ENCODE measurements around the gene DBN1. TPM values are rescaled to one million over a fixed set of nuclear protein-coding genes. Genes with fewer than 3 reads are reported as not detected.

Gene DBN1
- polyA plus RNA-seq, 1 of the 3 experiments (the other 2 are of a cell fraction): 244 TPM

DNA sequence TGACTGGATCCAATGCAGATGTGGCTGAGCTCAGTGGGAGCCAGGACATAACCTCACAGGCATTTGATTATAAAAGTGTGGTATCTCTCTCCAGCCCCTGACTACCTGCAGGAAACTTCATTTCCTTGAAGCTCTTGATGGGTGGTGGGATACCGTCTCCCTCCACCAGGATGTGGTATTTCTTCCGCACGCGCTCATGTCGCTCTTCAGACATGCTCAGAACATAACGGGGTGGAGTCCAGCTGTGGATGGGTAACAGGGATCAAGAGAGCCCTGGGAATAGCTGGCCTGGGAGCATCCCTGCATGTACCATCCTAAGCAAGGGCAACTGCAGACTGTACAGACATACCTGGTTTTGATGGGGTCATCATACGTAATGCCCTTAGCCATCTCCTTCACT is 42.1 kb upstream of the DBN1 start:
- CTCF ChIA-PET: interaction anchor here (0.8 to 8.8 kb wide), 6 partner anchors 14 to 112 kb away, joined by 3 to 80 read pairs (median 6); no protein-coding TSS in a partner anchor

More for the DNA sequence above, 42.1 kb upstream of the DBN1 start:
- no peak for TF ChIP-seq POLR2AphosphoS5 (IDR thresholded peaks at IDR 0.05; ENCODE audit: low read depth, low read length)
- no peak for TF ChIP-seq YY1 (IDR thresholded peaks at IDR 0.05; ENCODE audit: low read depth)
- no peak for TF ChIP-seq NRF1 (IDR thresholded peaks at IDR 0.05; ENCODE audit: low read depth, low read length)
- TF ChIP-seq EZH2phosphoT487 (IDR thresholded peaks at IDR 0.05; ENCODE audit: borderline replicate concordance, low read depth): no peak
- TF ChIP-seq SIN3A (IDR thresholded peaks at IDR 0.05; ENCODE audit: borderline replicate concordance, low read depth, low read length): no peak
- TF ChIP-seq USF2 (IDR thresholded peaks at IDR 0.05; ENCODE audit: borderline replicate concordance, low read depth, low read length): no peak
- no peak for TF ChIP-seq TCF12 (IDR thresholded peaks at IDR 0.05)
- TF ChIP-seq TEAD4 (IDR thresholded peaks at IDR 0.05; ENCODE audit: borderline replicate concordance, insufficient read depth): no peak
- TF ChIP-seq GATA2 (CRISPR knock-in tag; IDR thresholded peaks at IDR 0.05): no peak
- no peak for TF ChIP-seq FOSL2 (IDR thresholded peaks at IDR 0.05; ENCODE audit: borderline replicate concordance, low read depth)
- TF ChIP-seq, protein P1, sequence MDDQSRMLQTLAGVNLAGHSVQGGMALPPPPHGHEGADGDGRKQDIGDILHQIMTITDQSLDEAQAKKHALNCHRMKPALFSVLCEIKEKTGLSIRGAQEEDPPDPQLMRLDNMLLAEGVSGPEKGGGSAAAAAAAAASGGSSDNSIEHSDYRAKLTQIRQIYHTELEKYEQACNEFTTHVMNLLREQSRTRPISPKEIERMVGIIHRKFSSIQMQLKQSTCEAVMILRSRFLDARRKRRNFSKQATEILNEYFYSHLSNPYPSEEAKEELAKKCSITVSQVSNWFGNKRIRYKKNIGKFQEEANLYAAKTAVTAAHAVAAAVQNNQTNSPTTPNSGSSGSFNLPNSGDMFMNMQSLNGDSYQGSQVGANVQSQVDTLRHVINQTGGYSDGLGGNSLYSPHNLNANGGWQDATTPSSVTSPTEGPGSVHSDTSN (IDR thresholded peaks at IDR 0.05): no peak
- no peak for TF ChIP-seq RFX5 (IDR thresholded peaks at IDR 0.05; ENCODE audit: low read length)
- TF ChIP-seq GABPA (IDR thresholded peaks at IDR 0.05; ENCODE audit: low read depth): no peak
- TF ChIP-seq, protein P2, sequence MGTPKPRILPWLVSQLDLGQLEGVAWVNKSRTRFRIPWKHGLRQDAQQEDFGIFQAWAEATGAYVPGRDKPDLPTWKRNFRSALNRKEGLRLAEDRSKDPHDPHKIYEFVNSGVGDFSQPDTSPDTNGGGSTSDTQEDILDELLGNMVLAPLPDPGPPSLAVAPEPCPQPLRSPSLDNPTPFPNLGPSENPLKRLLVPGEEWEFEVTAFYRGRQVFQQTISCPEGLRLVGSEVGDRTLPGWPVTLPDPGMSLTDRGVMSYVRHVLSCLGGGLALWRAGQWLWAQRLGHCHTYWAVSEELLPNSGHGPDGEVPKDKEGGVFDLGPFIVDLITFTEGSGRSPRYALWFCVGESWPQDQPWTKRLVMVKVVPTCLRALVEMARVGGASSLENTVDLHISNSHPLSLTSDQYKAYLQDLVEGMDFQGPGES (IDR thresholded peaks at IDR 0.05; ENCODE audit: low read depth, low read length): no peak
- no peak for TF ChIP-seq NFIC (IDR thresholded peaks at IDR 0.05; ENCODE audit: borderline replicate concordance)
- no peak for TF ChIP-seq MXI1 (IDR thresholded peaks at IDR 0.05; ENCODE audit: low read depth, low read length)
- TF ChIP-seq CHD2 (IDR thresholded peaks at IDR 0.05; ENCODE audit: low read length, partially characterized antibody): no peak
- TF ChIP-seq REST (IDR thresholded peaks at IDR 0.05; ENCODE audit: low read depth, low read length): no peak
- TF ChIP-seq RXRA (IDR thresholded peaks at IDR 0.05; ENCODE audit: borderline replicate concordance, low read depth): no peak
- TF ChIP-seq ELF1 (IDR thresholded peaks at IDR 0.05): no peak
- Histone ChIP-seq H3K36me3 (replicated peaks in 1 of 2; ENCODE audit: control insufficient read depth in 1 of 2, insufficient read depth in 2 of 2, low read length in 1 of 2) (peaks cover 26 to 63% of the 10 kb centered on the region in 2 experiments), H3K9me3 (no peaks in the 10 kb centered on the region), H2AFZ (ENCODE audit: low read depth) (no peak overlapping the region), H3K79me2 (ENCODE audit: insufficient read depth) (peaks cover 36% of the 10 kb centered on the region), H3K27ac (ENCODE audit: low read depth in 2 of 2, low read length in 1 of 2) (no peak overlapping the region), H3K4me3 (ENCODE audit: low read depth in 2 of 2, low read length in 1 of 2) (peak overlapping the region; percentile 79 to 99), H3K9ac (peak overlapping the region; percentile 81), H3K27me3 (ENCODE audit: insufficient read depth) (no peaks in the 10 kb centered on the region), H3K4me1 (ENCODE audit: control insufficient read depth in 1 of 2, insufficient read depth in 2 of 2, low read depth in 1 of 2, low read length in 1 of 2) (peaks cover 6 to 15% of the 10 kb centered on the region in 2 experiments; a peak in 2 of 4 replicates), H3F3A (replicated peaks; ENCODE audit: insufficient read depth) (peaks cover 10% of the 10 kb centered on the region), H3K9me2 (no peaks in the 10 kb centered on the region), H3K4me2 (peak overlapping the region; percentile 98), H4K20me1 (ENCODE audit: insufficient read depth) (no peaks in the 10 kb centered on the region)
- WGBS (ENCODE audit: low lambda C conversion rate): 83% methylated on average over 7 of the region's 7 CpGs
- POLR2A ChIA-PET: interaction anchor here (0.6 to 2.2 kb wide), 4 partner anchors 9 to 20 kb away, joined by 3 to 7 read pairs (median 4); partner anchors contain the start of gene PDLIM7
- DNase-seq: no peak

All from SK-N-SH (cell line).